ENCODE data around the gene KDM4D.
A peak's percentile ranks its signal among the peaks of the same experiment; 100 is the strongest.
"Not testable (repeated sequence)": the region's sequence is repeated elsewhere in the genome, so short reads cannot be mapped to it uniquely, and the experiment has no call there.

The KDM4D gene

DNA sequence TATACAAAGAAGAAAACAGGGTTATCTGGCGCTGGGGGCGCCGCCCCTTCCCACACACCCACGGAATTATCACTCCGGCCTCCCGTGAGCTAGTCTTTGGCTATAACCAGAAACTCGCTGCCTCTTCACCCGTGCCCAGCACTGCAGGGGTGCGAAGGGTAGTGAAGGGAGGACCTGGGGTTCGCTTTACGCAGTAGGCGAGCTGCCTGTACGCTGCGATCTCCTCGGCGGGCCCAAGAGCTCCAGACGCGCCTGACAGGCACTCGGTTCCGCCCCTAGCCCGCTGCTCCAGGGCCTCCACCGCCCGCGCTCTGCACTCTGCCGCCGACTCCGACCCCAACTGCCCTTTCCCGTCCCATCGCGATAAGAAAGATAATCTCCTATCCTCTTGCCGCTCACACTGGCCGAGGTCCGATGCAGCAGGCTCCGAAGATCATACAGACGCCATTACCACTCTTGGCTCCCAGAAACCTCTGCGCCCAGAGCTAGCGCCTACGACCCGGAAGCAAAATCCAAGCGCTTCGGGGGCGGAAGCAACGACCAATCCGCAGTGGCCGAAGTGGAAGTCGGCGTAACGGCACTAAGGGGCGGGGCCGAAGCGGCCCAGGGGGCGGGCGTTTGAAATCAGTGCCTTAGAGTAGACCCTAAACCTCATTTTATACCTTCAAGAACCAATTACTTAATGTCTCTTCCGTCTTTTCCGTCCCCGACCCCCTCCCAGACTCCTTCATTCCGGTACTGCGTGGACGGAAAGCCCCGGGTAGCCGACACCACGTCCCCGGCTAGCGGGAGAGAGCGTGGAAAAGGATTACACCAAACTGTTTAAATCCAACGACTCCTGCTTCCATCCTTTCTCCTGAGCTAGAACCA is at the start of gene KDM4D, which contains the start of gene CWC15:
KDM4D (plus strand) TSS at position 611 of the 870 bp plus-strand sequence. CDS start 23,664 bp downstream, outside the sequence.
CWC15 (minus strand) TSS at position 458 of the 870 bp plus-strand sequence. CDS start 1,371 bp downstream, outside the sequence.
- Histone ChIP-seq H3K27me3 (ENCODE audit: control insufficient read depth in 1 of 2, insufficient read depth in 2 of 2, low read length in 2 of 2) (no peaks in the 10 kb centered on the region), H3K9ac (ENCODE audit: low read length) (peak within 1 kb of the TSS; percentile 75), H3K4me3 (ENCODE audit: low read depth in 1 of 2, low read length in 2 of 2) (peak within 1 kb of the TSS; percentile 81 to 93), H3K36me3 (ENCODE audit: insufficient read depth, low read length) (peaks cover 36% of the 10 kb centered on the region), H3K9me3 (ENCODE audit: low read length) (no peaks in the 10 kb centered on the region), H3K4me1 (ENCODE audit: insufficient read depth, low read length) (peaks cover 10% of the 10 kb centered on the region), H3K27ac (ENCODE audit: low read depth, low read length) (peak within 1 kb of the TSS; percentile 83)

DNA sequence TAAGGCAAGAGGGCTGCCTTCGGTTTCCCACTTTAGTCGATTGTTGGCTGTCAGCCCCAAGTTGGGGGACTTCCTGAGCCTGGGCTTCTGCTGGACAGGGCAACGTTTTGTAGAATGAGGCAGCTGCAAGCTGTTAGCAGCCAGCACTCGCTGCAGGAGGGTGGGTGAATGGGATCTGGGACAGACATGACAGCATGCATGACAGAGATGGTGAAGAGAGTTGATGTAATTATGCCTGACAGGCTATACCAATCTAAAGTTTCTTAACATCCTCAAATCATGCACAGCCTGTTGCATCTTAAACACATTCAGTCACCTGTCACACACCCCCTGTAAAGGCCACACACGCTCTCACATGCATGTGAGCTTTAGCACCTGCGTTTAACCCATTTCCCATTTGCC is 49.3 kb upstream of the KDM4D start:
- Histone ChIP-seq H3K27ac (ENCODE audit: low read depth, low read length) (no peak overlapping the region), H3K4me3 (ENCODE audit: low read depth in 1 of 2, low read length in 2 of 2) (no peak overlapping the region), H3K4me1 (ENCODE audit: insufficient read depth, low read length) (peaks cover 23% of the 10 kb centered on the region), H3K36me3 (ENCODE audit: insufficient read depth, low read length) (no peaks in the 10 kb centered on the region), H3K27me3 (ENCODE audit: control insufficient read depth in 1 of 2, insufficient read depth in 2 of 2, low read length in 2 of 2) (no peaks in the 10 kb centered on the region), H3K9me3 (ENCODE audit: low read length) (no peaks in the 10 kb centered on the region), H3K9ac (ENCODE audit: low read length) (no peak overlapping the region)

DNA sequence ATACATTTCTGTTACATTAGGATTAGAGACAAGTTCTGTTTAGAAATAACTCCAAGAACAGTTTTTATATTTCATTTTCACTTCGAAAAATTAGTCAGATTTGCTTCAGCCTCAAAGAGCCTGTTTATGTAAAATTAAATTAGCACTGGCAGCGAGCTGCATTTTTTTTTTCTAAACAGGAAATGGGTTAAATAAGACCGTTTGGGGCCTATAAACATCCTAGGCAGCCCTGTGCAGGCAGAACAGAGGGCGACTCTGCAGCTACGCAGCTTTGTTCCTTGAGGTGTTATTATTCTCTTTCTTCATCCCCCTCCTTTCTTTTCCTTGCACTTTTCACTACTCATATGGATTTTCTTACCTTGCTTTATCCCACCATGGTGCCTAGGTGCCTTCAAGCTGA is 48.9 kb upstream of the KDM4D start:
- no peak overlapping the region for H3K4me3 ChIP-seq (ENCODE audit: low read depth in 1 of 2, low read length in 2 of 2)
- H3K9ac ChIP-seq (ENCODE audit: low read length): no peak overlapping the region
- no peaks in the 10 kb centered on the region for H3K27me3 ChIP-seq (ENCODE audit: control insufficient read depth in 1 of 2, insufficient read depth in 2 of 2, low read length in 2 of 2)
- H3K27ac ChIP-seq (ENCODE audit: low read depth, low read length): no peak overlapping the region
- no peaks in the 10 kb centered on the region for H3K36me3 ChIP-seq (ENCODE audit: insufficient read depth, low read length)
- H3K4me1 ChIP-seq (ENCODE audit: insufficient read depth, low read length): peaks cover 23% of the 10 kb centered on the region
- H3K9me3 ChIP-seq (ENCODE audit: low read length): no peaks in the 10 kb centered on the region

DNA sequence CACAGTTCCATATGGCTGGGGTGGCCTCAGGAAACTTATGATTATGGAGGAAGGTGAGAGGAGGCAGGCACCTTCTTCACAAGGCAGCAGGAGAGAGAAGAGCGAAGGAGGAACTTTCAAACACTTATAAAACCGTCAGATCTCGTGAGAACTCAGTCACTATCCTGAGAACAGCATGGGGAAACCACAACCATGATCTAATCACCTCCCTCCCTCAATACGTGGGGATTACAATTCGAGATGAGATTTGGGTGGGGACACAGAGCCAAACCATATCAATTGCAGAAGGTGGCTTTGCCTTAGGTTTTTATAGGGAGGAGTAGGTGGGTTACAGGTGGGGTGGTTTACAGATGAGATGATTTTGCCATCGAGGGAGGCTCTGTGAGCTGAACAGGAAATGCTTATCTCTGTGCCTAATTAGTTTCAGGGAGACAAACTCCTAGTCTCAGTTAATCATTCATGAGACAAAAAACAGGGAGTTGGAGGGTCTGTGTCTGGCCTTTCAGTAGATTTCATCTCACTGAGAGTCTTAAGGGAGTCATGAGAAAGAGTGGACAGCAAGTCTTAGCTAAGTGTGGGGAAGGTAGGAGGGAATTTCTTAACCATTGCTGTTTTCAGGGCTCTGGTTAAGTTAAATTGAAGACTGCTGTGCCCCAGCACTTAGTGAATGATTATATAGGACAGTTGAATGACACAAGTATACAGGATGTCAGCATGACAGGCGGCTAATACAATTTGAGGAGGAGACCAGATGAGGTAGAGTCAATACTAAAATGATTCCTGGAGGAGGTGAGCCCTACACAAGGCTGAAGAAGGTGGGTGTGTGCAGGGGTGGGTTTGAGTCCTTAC is 47.9 kb upstream of the KDM4D start:
- no peak overlapping the region for H3K4me3 ChIP-seq (ENCODE audit: low read depth in 1 of 2, low read length in 2 of 2)
- H3K36me3 ChIP-seq (ENCODE audit: insufficient read depth, low read length): no peaks in the 10 kb centered on the region
- H3K4me1 ChIP-seq (ENCODE audit: insufficient read depth, low read length): peaks cover 23% of the 10 kb centered on the region
- H3K9ac ChIP-seq (ENCODE audit: low read length): no peak overlapping the region
- H3K9me3 ChIP-seq (ENCODE audit: low read length): no peaks in the 10 kb centered on the region
- H3K27ac ChIP-seq (ENCODE audit: low read depth, low read length): no peak overlapping the region
- H3K27me3 ChIP-seq (ENCODE audit: control insufficient read depth in 1 of 2, insufficient read depth in 2 of 2, low read length in 2 of 2): no peaks in the 10 kb centered on the region

GRCh38 chr11:94926271-94926625 is 47.3 kb upstream of the KDM4D start:
- Histone ChIP-seq H3K4me3 (ENCODE audit: low read depth in 1 of 2, low read length in 2 of 2) (no peak overlapping the region), H3K9me3 (ENCODE audit: low read length) (no peaks in the 10 kb centered on the region), H3K9ac (ENCODE audit: low read length) (no peak overlapping the region), H3K27ac (ENCODE audit: low read depth, low read length) (no peak overlapping the region), H3K4me1 (ENCODE audit: insufficient read depth, low read length) (peaks cover 23% of the 10 kb centered on the region), H3K36me3 (ENCODE audit: insufficient read depth, low read length) (no peaks in the 10 kb centered on the region), H3K27me3 (ENCODE audit: control insufficient read depth in 1 of 2, insufficient read depth in 2 of 2, low read length in 2 of 2) (no peaks in the 10 kb centered on the region)

GRCh38 chr11:94926698-94927237 is 46.7 kb upstream of the KDM4D start:
- Histone ChIP-seq H3K36me3 (ENCODE audit: insufficient read depth, low read length) (no peaks in the 10 kb centered on the region), H3K9ac (ENCODE audit: low read length) (no peak overlapping the region), H3K9me3 (ENCODE audit: low read length) (no peaks in the 10 kb centered on the region), H3K27me3 (ENCODE audit: control insufficient read depth in 1 of 2, insufficient read depth in 2 of 2, low read length in 2 of 2) (no peaks in the 10 kb centered on the region), H3K4me3 (ENCODE audit: low read depth in 1 of 2, low read length in 2 of 2) (no peak overlapping the region), H3K27ac (ENCODE audit: low read depth, low read length) (peak overlapping the region; percentile 4), H3K4me1 (ENCODE audit: insufficient read depth, low read length) (peaks cover 23% of the 10 kb centered on the region)

DNA sequence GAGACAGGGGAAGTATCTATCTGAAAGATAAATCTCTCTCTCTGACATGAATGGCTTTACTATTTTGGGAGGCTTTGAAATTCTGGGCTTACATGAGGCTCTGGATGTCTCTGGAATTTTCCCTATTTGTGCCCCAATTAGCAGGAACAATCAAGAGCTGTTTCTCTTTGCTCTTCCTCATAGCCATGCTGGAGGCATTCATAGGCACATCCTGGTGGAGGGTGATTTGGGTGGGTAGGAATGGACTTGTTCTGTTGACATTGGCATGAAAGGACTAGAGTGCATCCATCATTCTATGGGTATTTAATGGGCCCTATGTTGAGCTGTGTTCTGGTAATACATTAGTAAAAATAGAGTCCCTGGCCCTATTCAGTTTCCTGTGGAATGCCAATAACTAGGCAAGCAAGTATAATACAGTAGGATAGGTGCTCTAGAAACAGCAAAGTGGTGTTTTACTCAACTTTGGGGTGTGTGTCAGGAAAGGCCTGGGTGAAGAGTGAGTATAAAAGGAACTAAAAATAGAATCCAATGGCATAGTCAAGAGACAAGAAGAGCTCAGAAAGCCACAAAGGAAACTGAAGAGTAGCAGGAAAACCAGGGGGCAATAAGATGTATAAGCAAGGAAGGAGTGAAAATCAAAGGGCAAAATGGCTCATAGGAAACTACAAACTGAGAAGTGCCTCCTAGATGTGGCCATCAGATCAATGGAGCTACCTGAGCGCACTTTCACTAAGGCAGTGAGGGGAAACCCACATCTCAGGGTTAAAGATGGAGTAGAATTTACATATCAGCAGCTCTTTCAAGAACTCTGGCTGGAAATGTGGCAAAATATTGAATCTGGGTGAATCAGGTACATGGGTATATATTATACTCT is 45.2 kb upstream of the KDM4D start:
- H3K27ac ChIP-seq (ENCODE audit: low read depth, low read length): no peak overlapping the region
- H3K36me3 ChIP-seq (ENCODE audit: insufficient read depth, low read length): no peaks in the 10 kb centered on the region
- H3K4me3 ChIP-seq (ENCODE audit: low read depth in 1 of 2, low read length in 2 of 2): no peak overlapping the region
- H3K9me3 ChIP-seq (ENCODE audit: low read length): no peaks in the 10 kb centered on the region
- H3K27me3 ChIP-seq (ENCODE audit: control insufficient read depth in 1 of 2, insufficient read depth in 2 of 2, low read length in 2 of 2): no peaks in the 10 kb centered on the region
- H3K4me1 ChIP-seq (ENCODE audit: insufficient read depth, low read length): peaks cover 23% of the 10 kb centered on the region
- no peak overlapping the region for H3K9ac ChIP-seq (ENCODE audit: low read length)

- H3K27me3 ChIP-seq (ENCODE audit: control insufficient read depth in 1 of 2, insufficient read depth in 2 of 2, low read length in 2 of 2); H3K9me3 ChIP-seq (ENCODE audit: low read length); H3K4me3 ChIP-seq (ENCODE audit: low read depth in 1 of 2, low read length in 2 of 2); H3K27ac ChIP-seq (ENCODE audit: low read depth, low read length); H3K36me3 ChIP-seq (ENCODE audit: insufficient read depth, low read length); H3K9ac ChIP-seq (ENCODE audit: low read length): not testable (repeated sequence)
- H3K4me1 ChIP-seq (ENCODE audit: insufficient read depth, low read length): peaks cover 16% of the 10 kb centered on the region
Observed at GRCh38 chr11:94932072-94932471, 41.4 kb upstream of the KDM4D start.

GRCh38 chr11:94932503-94932902 is 41.0 kb upstream of the KDM4D start:
- Histone ChIP-seq H3K9me3 (ENCODE audit: low read length) (no peaks in the 10 kb centered on the region), H3K9ac (ENCODE audit: low read length) (no peak overlapping the region), H3K27ac (ENCODE audit: low read depth, low read length) (no peak overlapping the region), H3K4me1 (ENCODE audit: insufficient read depth, low read length) (peaks cover 11% of the 10 kb centered on the region), H3K27me3 (ENCODE audit: control insufficient read depth in 1 of 2, insufficient read depth in 2 of 2, low read length in 2 of 2) (no peaks in the 10 kb centered on the region), H3K4me3 (ENCODE audit: low read depth in 1 of 2, low read length in 2 of 2) (no peak overlapping the region), H3K36me3 (ENCODE audit: insufficient read depth, low read length) (no peaks in the 10 kb centered on the region)

GRCh38 chr11:94933223-94934130 is 40.0 kb upstream of the KDM4D start:
- H3K36me3 ChIP-seq (ENCODE audit: insufficient read depth, low read length): no peaks in the 10 kb centered on the region
- no peak overlapping the region for H3K27ac ChIP-seq (ENCODE audit: low read depth, low read length)
- peaks cover 2% of the 10 kb centered on the region for H3K4me1 ChIP-seq (ENCODE audit: insufficient read depth, low read length)
- H3K9ac ChIP-seq (ENCODE audit: low read length): no peak overlapping the region
- no peak overlapping the region for H3K4me3 ChIP-seq (ENCODE audit: low read depth in 1 of 2, low read length in 2 of 2)
- H3K27me3 ChIP-seq (ENCODE audit: control insufficient read depth in 1 of 2, insufficient read depth in 2 of 2, low read length in 2 of 2): no peaks in the 10 kb centered on the region
- H3K9me3 ChIP-seq (ENCODE audit: low read length): no peaks in the 10 kb centered on the region
